HG03565 (cell line): Measurements from ENCODE around the gene MINDY4.

Source experiments
- ATAC-seq: cut with Tn5 transposase; IDR thresholded peaks from one replicate; pipeline ENCODE4 v1.9.1; 2021; ENCODE audit warnings: mild to moderate bottlenecking, moderate library complexity; ENCODE audit not compliant: unreplicated experiment

The MINDY4 gene

DNA sequence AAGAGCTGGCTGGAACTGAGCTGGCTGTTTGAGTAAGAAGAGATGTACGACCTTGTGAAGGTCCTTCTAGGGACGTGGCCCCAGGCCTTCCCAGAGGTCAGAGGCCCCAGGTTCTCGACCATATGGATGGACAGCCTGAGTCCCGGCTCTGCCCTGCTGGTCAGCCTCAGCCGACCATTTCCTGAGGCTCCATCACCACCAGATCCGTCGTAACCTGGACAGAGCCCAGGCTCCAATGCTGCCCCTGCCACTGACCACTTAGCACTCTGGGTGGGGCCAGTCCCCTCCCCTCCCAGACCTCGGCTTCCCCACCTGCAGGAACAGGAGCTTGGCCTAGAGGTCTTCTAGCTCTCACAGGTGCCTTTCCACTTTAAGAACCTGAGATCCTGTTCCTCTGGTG lies 29.9 kb upstream of the MINDY4 start:
- no peak for ATAC-seq

DNA sequence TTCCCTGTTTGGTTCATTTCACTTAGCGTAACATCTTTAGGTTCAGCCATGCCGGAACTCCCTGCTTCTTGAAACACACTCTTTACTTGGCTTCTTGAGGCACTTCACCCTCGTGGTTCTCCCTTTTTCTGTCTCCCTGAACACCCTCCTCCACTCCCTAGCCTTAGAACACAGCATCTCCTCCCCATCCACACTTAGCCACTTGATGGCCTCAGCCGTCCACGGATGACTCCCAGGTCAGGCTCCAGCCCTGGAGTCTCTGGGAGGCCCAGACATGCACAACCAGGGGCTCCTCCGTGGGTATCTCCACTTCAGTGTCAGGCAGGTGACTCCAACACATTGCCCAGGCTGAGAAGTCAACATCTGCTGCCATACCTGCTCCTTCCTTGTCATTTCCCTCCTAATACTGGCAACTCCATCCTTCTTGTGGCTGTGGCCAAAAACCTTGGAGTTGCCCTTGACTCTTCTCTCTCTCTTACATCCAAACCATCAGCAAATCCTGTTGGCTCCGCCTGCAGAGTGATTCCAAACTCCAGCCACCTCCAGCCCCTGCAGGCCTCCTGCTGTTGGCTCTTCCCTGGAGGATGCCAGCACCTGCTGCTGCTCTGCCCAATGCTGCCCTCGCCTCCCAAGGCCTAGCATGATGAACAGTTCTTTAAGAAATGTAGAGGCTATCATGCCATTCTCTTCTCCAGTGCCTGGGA lies 27.7 kb upstream of the MINDY4 start:
- no peak for ATAC-seq

DNA sequence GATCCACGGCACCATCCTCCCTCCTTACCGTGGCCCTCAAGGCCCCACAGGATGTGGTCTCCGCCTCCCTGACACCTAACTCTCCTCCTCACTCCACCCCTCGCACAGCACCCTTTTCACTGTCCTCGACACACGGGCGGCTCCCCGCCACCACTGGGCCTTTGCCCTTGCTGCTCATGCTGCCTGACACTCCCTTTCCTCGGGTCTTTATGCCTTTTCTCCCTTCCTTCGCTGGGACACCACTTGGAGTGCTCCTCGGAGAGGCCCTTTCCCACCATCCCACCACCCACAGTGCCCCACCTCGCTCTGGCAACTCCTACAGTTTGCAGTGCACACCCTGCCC lies 27.2 kb upstream of the MINDY4 start:
- no peak for ATAC-seq

DNA sequence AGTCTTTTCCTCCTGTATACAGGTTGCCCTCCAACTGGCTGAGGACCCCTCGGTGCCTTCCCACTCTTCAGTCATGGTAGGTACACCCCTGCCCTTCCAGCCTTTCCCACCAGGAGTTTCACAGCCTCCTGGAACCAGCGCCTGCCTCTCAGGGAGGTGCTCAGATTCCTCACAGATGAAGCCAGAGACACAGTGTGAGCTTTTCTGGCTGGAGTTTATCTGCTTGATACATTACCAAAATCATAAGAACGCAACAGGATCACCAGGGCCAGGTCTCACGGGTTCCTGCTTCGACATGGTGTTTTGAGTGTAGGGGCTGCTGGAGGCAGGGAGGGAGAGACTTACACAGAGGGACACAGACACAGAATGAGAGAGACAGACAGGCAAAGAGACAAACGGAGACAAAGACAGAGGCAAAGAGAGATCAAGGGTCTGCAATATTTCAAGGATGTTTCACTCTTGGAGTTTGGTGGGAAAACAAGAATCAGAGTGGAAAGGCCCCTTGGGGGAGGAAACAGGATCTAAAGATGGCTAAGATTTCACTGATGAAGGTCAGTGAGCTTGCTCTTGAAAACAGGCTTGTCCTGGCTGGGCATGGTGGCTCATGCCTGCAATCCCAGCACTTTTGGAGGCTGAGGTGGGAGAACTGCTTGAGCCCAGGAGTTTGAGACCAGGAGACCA lies 25.8 kb upstream of the MINDY4 start:
- no peak for ATAC-seq

DNA sequence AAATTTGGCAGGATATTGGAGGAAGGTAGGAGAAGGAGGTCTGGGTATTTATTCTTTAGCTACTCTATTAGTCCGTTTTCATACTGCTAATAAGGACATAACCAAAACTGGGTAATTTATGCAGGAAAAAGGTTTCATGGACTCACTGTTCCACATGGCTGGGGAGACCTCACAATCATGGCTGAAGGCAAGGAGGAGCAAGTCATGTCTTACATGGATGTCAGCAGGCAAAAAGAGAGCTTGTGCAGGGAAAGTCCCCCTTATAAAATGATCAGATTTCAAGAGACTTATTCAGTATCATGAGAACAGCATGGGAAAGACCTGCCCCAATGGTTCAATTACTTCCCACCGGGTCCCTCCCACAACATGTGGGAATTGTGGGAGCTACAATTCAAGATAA lies 21.2 kb upstream of the MINDY4 start:
- ATAC-seq, result no peak

DNA sequence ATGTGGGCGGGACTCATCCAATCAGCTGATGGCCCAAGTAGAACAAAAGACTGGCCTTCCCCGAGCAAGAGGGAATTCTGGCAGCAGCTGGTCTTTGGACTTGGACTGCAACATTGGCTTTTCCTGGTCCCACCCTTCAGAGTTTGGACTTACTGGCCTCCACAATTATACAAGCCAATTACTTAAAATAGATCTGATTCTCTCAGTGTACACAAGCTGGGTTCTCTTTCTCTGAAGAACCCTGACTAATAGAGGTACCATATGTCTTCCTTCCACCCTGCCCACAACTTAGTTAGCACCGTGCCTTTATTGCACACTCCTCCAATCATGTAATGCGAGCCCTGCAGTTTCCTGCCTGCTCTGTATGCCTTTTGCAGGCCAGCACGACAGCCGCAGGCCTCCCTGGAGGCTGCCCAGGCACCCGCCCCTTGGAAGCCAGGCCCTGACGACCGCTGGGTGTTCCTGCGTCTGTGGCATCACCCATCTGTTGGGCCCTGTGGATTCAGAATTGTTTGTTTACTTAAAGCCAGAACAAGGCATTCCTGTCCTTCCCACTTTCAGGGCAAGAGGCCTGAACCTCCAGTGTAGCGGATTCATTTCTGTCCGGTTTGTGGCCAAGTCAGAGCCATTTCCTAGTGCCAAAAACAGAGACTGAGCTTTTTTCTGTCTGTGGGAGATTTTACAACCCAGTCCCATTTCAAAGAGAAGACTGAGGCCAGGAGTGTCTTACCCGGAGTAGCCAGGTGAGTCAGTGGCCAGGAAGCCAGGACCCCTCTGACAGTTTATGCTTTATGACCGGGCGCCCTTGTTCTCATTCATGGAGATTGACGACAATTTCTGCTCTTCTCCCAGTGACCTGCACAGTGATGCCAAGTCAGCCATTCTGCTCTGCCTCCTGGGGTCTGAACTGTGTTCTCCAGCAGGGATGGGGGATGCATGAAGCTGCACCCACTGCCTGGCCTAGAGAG lies 20.2 kb upstream of the MINDY4 start:
- no peak for ATAC-seq

DNA sequence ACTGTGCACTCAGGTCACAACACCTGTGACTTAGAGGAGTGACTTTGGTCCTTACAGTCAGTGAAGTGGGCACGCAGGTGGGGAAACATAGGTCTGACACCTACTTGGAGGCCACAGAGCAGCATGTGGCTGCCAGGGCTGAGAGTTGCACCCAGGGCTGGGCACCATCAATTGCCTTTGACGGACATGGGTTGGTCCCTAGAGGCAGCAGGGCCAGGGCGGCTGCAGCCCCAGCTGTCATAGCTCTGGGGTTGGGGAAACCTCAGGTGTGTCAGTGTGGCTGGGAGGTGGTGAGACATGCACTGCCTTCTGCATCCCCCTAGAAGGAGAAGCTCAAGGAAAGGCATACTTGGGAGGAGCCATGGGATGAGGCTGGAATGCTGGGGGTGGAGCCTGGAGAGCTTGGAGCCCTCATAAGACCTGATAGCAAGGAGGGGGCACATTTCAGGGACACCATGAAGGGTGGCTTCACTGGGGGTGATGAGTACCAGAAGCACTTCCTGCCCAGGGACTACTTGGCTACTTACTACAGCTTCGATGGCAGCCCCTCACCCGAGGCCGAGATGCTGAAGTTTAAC lies 19.4 kb upstream of the MINDY4 start, which contains the start of gene INMT:
TSS of gene INMT (plus strand) at position 440 of the 578 bp plus-strand sequence. CDS start at position 456, 16 bp downstream.
- ATAC-seq, result no peak

DNA sequence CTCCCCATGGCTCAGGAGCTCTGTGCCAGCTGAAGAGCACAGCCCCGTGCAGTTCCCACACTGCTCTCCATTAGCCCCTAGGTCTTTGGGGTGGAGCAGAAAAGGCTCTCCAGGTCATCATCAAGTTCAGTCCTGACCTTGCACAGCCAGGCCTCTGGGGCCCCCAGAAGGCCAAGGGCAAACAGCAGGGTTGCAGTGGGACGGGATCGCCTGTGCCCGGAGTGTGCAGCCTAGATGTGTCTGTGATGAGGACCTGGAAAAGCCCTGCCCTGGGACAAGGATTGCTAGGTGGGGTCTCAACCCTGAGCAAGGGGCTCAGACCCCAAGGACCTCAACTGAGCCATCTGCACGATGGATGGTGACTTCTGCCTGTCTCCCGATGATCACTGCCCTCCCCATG lies 18.7 kb upstream of the MINDY4 start:
- no peak for ATAC-seq

DNA sequence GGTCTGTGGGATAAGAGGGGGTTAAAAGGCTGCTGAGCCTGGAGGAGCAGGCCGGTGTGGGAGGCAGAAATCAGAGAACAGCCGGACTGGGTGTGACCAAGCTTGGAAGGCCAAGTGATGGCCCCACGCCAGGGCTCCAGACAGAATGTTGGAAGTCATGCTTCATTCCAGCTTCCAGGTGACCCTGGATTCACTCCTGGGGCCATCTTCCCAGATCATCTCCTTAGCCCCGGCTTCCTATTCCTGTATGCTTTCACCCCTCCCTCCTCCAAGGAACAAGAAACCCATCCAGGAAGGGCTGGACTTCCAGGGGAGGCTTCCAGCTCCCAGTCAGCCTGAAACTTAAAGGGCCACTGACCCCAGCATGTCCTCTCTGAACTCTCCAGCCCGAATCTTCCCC lies 18.2 kb upstream of the MINDY4 start:
- no peak for ATAC-seq

DNA sequence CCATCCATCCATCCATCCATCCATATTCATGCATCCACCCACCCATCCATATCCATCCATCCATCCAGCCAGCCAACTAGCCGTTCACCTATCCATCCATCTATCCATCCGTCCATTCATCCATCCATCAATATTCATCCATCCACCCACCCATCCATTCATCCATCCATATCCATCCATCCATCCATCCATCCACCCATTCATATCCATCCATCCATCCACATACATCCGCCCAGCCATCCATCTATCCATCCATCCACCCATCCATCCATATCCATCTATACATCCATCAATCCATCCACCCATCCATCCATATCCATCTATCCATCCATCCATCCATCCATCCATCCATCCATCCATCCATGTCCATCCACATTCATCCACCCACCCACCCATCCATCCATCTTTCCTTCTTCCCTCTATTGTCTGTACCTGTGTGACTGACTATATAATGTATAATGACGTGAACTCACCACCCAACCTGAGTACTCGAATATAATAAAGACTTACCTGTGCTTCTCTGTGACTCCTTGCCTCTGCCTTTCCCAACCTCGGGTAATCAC lies 16.8 kb upstream of the MINDY4 start:
- ATAC-seq, result no peak

DNA sequence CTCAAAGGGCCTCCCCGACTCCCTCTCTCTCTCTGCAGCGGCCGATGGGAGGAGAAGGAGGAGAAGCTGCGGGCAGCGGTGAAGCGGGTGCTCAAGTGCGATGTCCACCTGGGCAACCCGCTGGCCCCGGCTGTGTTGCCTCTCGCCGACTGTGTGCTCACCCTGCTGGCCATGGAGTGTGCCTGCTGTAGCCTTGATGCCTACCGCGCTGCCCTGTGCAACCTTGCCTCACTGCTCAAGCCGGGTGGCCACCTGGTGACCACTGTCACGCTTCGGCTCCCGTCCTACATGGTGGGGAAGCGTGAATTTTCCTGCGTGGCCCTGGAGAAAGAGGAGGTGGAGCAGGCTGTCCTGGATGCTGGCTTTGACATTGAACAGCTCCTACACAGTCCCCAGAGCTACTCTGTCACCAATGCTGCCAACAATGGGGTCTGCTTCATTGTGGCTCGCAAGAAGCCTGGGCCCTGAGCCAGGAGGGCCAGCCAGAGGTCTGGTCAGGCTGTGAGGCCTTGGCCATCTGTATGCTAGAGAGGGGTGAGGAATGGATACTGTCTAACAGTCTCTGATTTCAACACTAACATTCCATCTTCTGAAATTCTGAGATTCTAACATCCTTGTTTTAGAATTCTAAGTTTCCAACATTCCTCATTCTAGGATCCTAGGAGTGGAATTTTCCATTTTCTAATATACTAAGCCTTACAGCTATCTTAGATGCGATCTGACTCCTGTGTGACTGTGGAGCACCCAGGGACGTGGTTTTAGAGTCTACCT lies 15.6 kb upstream of the MINDY4 start:
- ATAC-seq, result no peak

DNA sequence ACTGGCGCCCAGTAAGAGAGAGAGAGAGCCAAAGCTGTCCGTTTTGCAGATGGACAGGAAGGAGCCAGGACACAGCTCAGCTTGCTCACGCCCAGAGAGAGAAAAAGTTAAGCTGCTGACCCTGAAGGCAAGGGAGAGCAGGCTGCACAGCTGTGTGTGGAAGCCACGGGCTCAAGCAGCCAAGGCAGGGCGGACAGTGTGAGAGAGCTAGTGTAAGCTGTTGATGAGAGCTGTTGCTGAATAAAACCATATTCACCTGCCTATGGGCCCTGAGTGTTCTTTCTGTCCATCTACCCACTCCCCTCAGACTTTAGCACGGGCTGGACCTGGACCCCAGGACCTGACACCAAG lies 13.9 kb upstream of the MINDY4 start:
- ATAC-seq, result no peak

DNA sequence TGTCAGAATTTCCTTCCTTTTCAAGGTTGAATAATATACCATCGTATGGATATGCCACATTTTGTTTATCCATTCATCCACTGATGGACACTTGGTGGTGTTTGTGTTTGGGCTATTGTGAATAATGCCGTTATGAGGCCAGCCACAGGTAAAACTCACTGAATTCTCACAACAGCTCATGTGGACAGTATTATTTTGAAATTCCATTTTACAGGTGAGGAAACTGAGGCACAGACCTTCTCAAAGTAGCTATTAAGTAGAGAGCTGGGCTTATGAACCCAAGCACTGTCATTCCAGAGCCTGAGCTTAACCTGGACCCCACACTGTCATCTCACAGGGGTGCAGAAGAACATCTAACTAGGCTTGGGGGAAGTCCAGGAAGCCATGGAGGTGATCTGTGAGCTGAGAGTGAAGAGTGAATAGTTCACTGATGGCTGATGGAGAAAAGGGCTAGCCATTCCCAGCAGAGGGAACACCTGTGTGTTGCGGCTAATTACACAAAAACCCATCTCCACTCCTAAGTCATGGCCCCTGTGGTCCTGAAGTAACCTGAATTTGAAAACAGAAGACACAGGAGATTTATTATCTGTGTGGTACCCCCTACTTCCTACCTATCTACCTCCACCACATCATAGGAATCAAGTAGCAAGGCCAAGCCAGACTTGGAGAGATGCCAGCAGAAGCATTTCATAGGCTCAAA lies 10.6 kb upstream of the MINDY4 start:
- ATAC-seq, result no peak

DNA sequence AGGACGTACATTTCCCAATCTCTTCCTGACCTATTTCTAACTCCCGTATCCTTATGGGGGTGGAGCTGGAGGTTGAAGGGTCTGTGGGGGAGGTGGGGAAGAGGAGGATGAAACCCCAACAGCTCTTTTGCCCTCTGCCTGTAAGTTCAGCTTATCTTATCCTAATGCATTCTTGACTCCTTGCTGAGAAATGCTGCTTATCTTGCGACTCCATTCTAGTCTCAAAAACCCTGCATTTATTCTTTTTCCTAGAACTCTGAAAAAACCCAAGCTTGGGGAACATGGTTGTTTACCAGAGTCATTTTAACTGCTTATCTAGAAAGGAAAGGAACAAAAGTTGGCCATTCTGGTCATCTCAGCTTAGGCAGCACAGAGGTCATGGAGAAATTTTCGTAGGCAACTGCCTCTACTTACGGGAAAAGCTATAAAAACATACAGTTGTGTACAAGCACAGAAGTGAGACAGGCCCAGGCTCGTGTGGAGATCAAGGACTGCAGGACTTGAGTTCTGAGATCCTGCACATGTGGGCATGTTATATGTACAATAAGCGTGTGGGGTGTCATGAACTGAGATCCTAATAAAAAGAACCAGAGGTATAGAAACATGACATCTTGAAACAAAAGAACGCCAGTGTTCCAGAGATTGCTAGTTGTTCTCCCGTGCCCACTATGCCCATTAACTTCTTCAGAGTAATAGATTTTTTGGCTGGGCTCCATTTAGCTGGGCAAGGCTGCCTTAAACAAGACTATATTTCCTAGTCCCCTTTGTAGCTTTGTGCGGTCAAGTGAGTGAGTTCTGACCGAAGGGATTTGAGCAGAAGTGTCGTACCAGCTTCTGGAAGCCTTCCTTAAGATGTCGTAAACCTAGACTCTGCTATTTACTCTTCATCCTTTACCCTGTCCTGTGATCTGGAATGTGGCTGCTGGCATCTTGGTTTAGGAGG lies 9.7 kb upstream of the MINDY4 start:
- ATAC-seq, result no peak

DNA sequence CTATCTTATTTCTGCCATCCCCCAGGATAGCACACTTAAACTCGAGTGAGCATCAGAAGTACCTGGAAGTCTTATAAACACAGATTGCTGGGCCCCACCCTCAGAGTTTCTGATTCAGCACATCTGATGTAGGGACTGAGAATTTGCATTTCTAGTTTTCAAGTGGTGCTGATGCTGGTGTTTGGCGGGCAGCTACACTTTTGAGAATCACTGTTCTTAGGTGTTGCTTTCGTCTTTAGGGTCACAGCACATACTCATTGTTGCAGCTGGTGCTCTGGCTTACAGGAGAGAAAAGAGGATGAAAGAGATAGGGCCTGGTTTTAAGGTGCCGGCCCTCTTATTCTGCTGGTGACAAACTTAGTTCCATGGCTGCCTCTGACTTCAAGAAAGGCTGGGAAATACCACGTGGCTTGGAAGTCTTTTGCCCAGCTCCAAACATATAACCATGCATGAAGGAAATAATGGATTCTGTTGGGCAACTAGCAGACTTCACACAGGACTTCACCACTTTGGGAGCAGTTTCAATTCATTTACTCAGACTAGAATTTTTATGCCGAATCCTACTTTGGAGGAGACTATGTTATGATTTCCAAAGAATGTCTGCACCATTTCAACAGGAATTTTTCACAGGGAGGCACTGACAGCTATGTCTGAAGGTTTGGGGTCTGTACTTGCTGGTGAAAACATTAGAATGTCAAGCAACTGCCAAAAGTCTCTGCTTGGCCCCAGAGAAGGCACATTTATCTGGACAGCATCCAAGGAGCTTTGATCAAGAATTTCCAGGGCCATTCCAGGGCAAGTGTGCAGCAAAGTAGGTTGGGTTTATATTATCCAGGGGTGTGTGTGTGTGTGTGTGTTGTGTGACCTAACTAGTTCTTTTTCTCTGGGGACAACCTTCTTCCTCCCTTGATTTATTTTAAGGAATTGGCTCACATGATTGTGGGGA lies 6.9 kb upstream of the MINDY4 start:
- ATAC-seq, result peak; percentile 93

DNA sequence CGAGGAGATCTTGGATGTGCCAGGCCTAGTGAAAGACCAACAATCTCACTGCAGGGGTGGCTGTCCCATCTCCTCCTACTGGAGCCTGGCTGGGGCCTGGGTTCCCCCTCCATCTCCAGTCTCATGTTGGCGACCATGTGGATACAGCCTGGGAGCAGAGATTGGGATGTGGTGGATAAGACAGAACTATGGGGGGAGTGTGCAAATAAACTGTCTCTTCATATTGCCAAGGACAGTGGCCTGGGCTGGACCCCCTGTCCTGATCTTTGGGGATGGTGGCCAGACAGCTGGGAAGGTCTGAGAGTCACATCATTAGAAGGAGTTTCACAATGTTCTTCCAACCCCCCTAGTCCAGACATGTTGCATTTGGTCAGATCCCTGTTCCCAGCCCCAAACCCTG lies 5.8 kb upstream of the MINDY4 start:
- ATAC-seq, result no peak

DNA sequence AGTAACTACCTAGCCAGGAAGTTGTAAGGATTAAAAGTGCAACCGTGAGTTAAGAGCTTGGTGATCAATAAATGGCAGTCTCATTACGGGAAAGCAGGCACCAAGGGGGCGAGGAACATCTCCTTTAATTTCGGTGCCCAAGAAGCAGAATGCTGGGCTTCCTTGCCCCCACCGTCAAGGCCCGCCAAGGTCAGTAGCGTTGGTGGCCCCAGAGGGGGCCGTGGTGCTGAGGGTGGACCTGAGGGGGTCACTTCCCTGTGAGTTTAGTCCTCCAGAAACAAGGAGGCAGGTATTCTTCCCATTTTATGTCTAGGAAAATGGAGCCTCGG lies 408 bp upstream of the MINDY4 start:
- ATAC-seq, result no peak
